Measurements from ENCODE around the gene FOXB2. TPM values are rescaled to one million over a fixed set of nuclear protein-coding genes. Genes with fewer than 3 reads are reported as not detected.

Gene FOXB2
- total and polyA plus RNA-seq, 2 of the 13 experiments (the other 11 are each of a cell fraction or from before 2014, with no cell fraction given) = not detected

GRCh38 chr9:77016121-77016525, 3.3 kb upstream of the FOXB2 start:
- TF ChIP-seq SMAD3 (CRISPR knock-in tag; IDR thresholded peaks at IDR 0.05) (no peak), MXD3 (CRISPR knock-in tag; IDR thresholded peaks at IDR 0.05) (no peak), STAG1 (CRISPR knock-in tag; IDR thresholded peaks at IDR 0.05) (no peak), THAP11 (CRISPR knock-in tag; IDR thresholded peaks at IDR 0.05) (no peak), ZNF629 (CRISPR knock-in tag; conservative IDR thresholded peaks at IDR 0.05) (no peak), ZBTB49 (CRISPR knock-in tag; IDR thresholded peaks at IDR 0.05; ENCODE audit: borderline replicate concordance) (no peak), SMARCC2 (IDR thresholded peaks at IDR 0.05) (no peak), ZNF407 (CRISPR knock-in tag; IDR thresholded peaks at IDR 0.05; ENCODE audit: not compliant biosample characterization) (no peak), ZNF550 (CRISPR knock-in tag; IDR thresholded peaks at IDR 0.05; ENCODE audit: borderline replicate concordance) (no peak)
- intact Hi-C loops (cut with micrococcal nuclease; ENCODE audit: unreplicated experiment) = no loop called here
- DNase-seq (ENCODE audit: low spot score) (no peak), ATAC-seq (no peak), FAIRE-seq (no peak)
- Histone ChIP-seq H3K36me3 (replicated peaks in 1 of 2; ENCODE audit: control insufficient read depth in 1 of 2, insufficient read depth in 2 of 2, low read length in 2 of 2) (no peaks in the 10 kb centered on the region), H2AFZ (ENCODE audit: low read length) (no peak overlapping the region), H3K9me3 (ENCODE audit: low read length) (no peaks in the 10 kb centered on the region), H3K79me2 (ENCODE audit: insufficient read depth, low read length) (no peaks in the 10 kb centered on the region), H3K4me1 (ENCODE audit: insufficient read depth, low read length) (no peaks in the 10 kb centered on the region), H3K4me3 (replicated peaks in 1 of 3; ENCODE audit: insufficient read depth in 1 of 3, low read depth in 2 of 3, low read length in 3 of 3) (no peak overlapping the region), H3K27ac (ENCODE audit: extremely low read length, insufficient read depth, low read length) (no peak overlapping the region), H3K4me2 (ENCODE audit: low read depth, low read length) (no peak overlapping the region), H3K27me3 (ENCODE audit: control insufficient read depth in 1 of 2, insufficient read depth in 2 of 2, low read length in 2 of 2) (peaks cover 6 to 79% of the 10 kb centered on the region in 2 experiments), H4K20me1 (ENCODE audit: insufficient read depth, low read length) (no peaks in the 10 kb centered on the region), H3K9ac (ENCODE audit: insufficient read depth, low read depth, low read length) (no peak overlapping the region)
- POLR2A ChIA-PET = no interaction called here
- no TSS peak for BruUV-seq (replicated peaks)
- CTCF ChIA-PET (ENCODE audit: low intra/inter-chr PET ratio, low total read pairs) = no interaction called here
- in situ Hi-C loops (cut with HindIII; ENCODE audit: extremely low pct_ligation_motif_present, low pct_unique_long_range_greater_than_20kb) = no loop called here
- WGBS (ENCODE audit: low lambda C conversion rate) = 6% methylated on average over 6 of the region's 37 CpGs
